ENCODE measurements around the gene OOSP3.

The OOSP3 gene

GRCh38 chr11:59943997-59944714 lies 65.6 kb downstream of the OOSP3 start:
- Histone ChIP-seq H2AFZ (ENCODE audit: low read length) (no peak overlapping the region), H3K9me2 (ENCODE audit: low read depth, low read length) (no peaks in the 10 kb centered on the region), H3K9ac (ENCODE audit: low read length) (no peak overlapping the region), H3K4me2 (ENCODE audit: low read length) (no peak overlapping the region), H3K36me3 (ENCODE audit: insufficient read depth, low read length) (no peaks in the 10 kb centered on the region), H3K9me3 (ENCODE audit: low read length) (no peaks in the 10 kb centered on the region), H3K79me2 (ENCODE audit: insufficient read depth, low read length) (no peaks in the 10 kb centered on the region), H4K20me1 (ENCODE audit: insufficient read depth, low read length) (no peaks in the 10 kb centered on the region), H3K4me1 (ENCODE audit: insufficient read depth, low read length, severe bottlenecking) (no peaks in the 10 kb centered on the region), H3K27ac (ENCODE audit: low read depth, low read length, poor library complexity, severe bottlenecking) (no peak overlapping the region), H3F3A (ENCODE audit: insufficient read depth, low read length) (no peaks in the 10 kb centered on the region), H3K4me3 (ENCODE audit: low read depth, low read length, poor library complexity, severe bottlenecking) (no peak overlapping the region), H3K27me3 (ENCODE audit: insufficient read depth, low read length) (no peaks in the 10 kb centered on the region)
- no peak for TF ChIP-seq EZH2 (IDR thresholded peaks at IDR 0.05; ENCODE audit: borderline replicate concordance, low read length)
- TF ChIP-seq, protein P1, sequence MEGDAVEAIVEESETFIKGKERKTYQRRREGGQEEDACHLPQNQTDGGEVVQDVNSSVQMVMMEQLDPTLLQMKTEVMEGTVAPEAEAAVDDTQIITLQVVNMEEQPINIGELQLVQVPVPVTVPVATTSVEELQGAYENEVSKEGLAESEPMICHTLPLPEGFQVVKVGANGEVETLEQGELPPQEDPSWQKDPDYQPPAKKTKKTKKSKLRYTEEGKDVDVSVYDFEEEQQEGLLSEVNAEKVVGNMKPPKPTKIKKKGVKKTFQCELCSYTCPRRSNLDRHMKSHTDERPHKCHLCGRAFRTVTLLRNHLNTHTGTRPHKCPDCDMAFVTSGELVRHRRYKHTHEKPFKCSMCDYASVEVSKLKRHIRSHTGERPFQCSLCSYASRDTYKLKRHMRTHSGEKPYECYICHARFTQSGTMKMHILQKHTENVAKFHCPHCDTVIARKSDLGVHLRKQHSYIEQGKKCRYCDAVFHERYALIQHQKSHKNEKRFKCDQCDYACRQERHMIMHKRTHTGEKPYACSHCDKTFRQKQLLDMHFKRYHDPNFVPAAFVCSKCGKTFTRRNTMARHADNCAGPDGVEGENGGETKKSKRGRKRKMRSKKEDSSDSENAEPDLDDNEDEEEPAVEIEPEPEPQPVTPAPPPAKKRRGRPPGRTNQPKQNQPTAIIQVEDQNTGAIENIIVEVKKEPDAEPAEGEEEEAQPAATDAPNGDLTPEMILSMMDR (IDR thresholded peaks at IDR 0.05; ENCODE audit: low read length), result no peak

DNA sequence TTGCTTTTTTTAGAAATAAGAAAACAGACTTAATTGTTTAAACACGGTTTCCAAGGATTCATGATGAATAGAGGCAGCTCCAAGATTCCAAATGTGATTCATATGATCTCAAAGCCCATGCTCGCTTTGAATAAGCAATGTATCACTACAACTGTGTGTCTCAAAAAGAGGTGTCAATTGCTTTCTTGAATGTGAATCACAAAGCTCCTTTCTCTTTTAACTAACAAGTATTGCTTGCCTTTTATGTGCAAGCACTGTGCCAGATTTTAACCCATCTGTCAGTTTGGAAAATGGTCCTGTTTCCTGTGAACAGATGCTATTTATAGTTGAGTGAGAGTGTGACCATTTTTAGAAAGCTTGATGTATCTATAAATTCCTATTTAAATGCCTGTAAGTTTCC lies 66.1 kb downstream of the OOSP3 start:
- Histone ChIP-seq H3K27me3 (ENCODE audit: insufficient read depth, low read length) (no peaks in the 10 kb centered on the region), H3K4me1 (ENCODE audit: insufficient read depth, low read length, severe bottlenecking) (no peaks in the 10 kb centered on the region), H3K4me2 (ENCODE audit: low read length) (no peak overlapping the region), H3K9me2 (ENCODE audit: low read depth, low read length) (no peaks in the 10 kb centered on the region), H3F3A (ENCODE audit: insufficient read depth, low read length) (no peaks in the 10 kb centered on the region), H3K9ac (ENCODE audit: low read length) (no peak overlapping the region), H3K9me3 (ENCODE audit: low read length) (no peaks in the 10 kb centered on the region), H3K79me2 (ENCODE audit: insufficient read depth, low read length) (no peaks in the 10 kb centered on the region), H3K36me3 (ENCODE audit: insufficient read depth, low read length) (no peaks in the 10 kb centered on the region), H2AFZ (ENCODE audit: low read length) (no peak overlapping the region), H4K20me1 (ENCODE audit: insufficient read depth, low read length) (no peaks in the 10 kb centered on the region), H3K4me3 (ENCODE audit: low read depth, low read length, poor library complexity, severe bottlenecking) (no peak overlapping the region), H3K27ac (ENCODE audit: low read depth, low read length, poor library complexity, severe bottlenecking) (no peak overlapping the region)
- no peak for TF ChIP-seq EZH2 (IDR thresholded peaks at IDR 0.05; ENCODE audit: borderline replicate concordance, low read length)
- TF ChIP-seq, protein P1 (IDR thresholded peaks at IDR 0.05; ENCODE audit: low read length), result no peak

All from OCI-LY1 (cell line).